ENCODE measurements around the gene VCAN. TPM values are rescaled to one million over a fixed set of nuclear protein-coding genes. Genes with fewer than 3 reads are reported as not detected.

VCAN gene
- total and polyA plus RNA-seq, 2 of the 8 experiments (the other 6 are each of a cell fraction or from before 2014, with no cell fraction given): 146 to 404 TPM

- TF ChIP-seq JUN (IDR thresholded peaks at IDR 0.05; ENCODE audit: low read depth, low read length) (no peak), ZNF274 (IDR thresholded peaks at IDR 0.05; ENCODE audit: borderline replicate concordance, extremely low read depth, low read length) (no peak), POLR2A (IDR thresholded peaks at IDR 0.05; ENCODE audit: control extremely low read depth in 1 of 2, low read depth in 2 of 2, low read length in 2 of 2) (no peak), ASH2L (IDR thresholded peaks at IDR 0.05; ENCODE audit: low read length) (no peak), KDM4A (IDR thresholded peaks at IDR 0.05; ENCODE audit: low read depth, low read length, severe bottlenecking) (no peak)
These were observed 105.6 kb downstream of the VCAN start (continued) for GRCh38 chr5:83577036-83577636.

All from H1 (cell line).